IMR-90 (cell line): Measurements from ENCODE around the gene ASB6. TPM values are rescaled to one million over a fixed set of nuclear protein-coding genes. Genes with fewer than 3 reads are reported as not detected.
A peak's percentile ranks its signal among the peaks of the same experiment; 100 is the strongest.

Source experiments
- ATAC-seq: fragments of 200-7000 bp; cut with Tn5 transposase; 2 replicates; pipeline ENCODE4 v1.9.1; 2020; ENCODE audit warnings: low read depth, mild to moderate bottlenecking, moderate library complexity
- BruUV-seq: library from RNA; stranded (reverse); fragments of 400-500 nt; replicated peaks from 2 replicates; lab custom pipeline; 2021; lab: Mats Ljungman, UMichigan
- CTCF ChIA-PET: fragments of 300-600 bp; formaldehyde crosslinking; extraction: SDS; loops from one replicate; lab custom pipeline; 2021; ENCODE audit warnings: antibody characterized with exemption; lab: Yijun Ruan, JAX
- POLR2A ChIA-PET: fragments of 300-600 bp; sonication (Branson Sonifier 250); formaldehyde crosslinking; loops from one replicate; lab custom pipeline; 2022; ENCODE audit warnings: antibody characterized with exemption; ENCODE audit not compliant: unreplicated experiment; lab: Charles Lee
- DNase-seq: peaks from one replicate; pipeline ENCODE4 v3.0.0; 2013
- H2AFZ ChIP-seq: replicated peaks from 2 replicates; pipeline ENCODE3; 2013; ENCODE audit warnings: low read length, mild to moderate bottlenecking; ENCODE audit not compliant: poor library complexity
- H2AK5ac ChIP-seq: 2 replicates; pipeline ENCODE4 v1.6.1; 2013; ENCODE audit warnings: low read depth, low read length, inconsistent platforms
- H2AK9ac ChIP-seq: replicated peaks from 2 replicates; pipeline ENCODE3; 2013; ENCODE audit warnings: mild to moderate bottlenecking, low read depth, low read length, moderate library complexity; ENCODE audit not compliant: poor library complexity
- H2BK120ac ChIP-seq: 2 replicates; pipeline ENCODE4 v1.6.1; 2013; ENCODE audit warnings: low read depth, low read length, inconsistent platforms
- H2BK15ac ChIP-seq: 3 replicates; pipeline ENCODE4 v1.6.1; 2013; ENCODE audit warnings: low read depth, low read length, inconsistent platforms
- H2BK20ac ChIP-seq: 2 replicates; pipeline ENCODE4 v1.6.1; 2013; ENCODE audit warnings: low read depth, mild to moderate bottlenecking, inconsistent platforms, low read length, moderate library complexity
- H2BK5ac ChIP-seq: 2 replicates; pipeline ENCODE4 v1.6.1; 2013; ENCODE audit warnings: mild to moderate bottlenecking, low read depth, low read length, inconsistent platforms; ENCODE audit not compliant: poor library complexity, severe bottlenecking
- H3K14ac ChIP-seq: replicated peaks from 2 replicates; pipeline ENCODE4 v1.6.1; 2013; ENCODE audit warnings: low read depth, low read length, inconsistent platforms
- H3K18ac ChIP-seq: 2 replicates; pipeline ENCODE4 v1.6.1; 2013; ENCODE audit warnings: low read depth, low read length, control low read depth
- H3K23ac ChIP-seq: 2 replicates; pipeline ENCODE4 v1.6.1; 2013; ENCODE audit warnings: low read depth, low read length, inconsistent platforms
- H3K27ac ChIP-seq: 2 replicates; pipeline ENCODE4 v1.5.1; 2013; ENCODE audit warnings: mild to moderate bottlenecking, control low read depth, low read length; ENCODE audit not compliant: insufficient read depth
- H3K27me3 ChIP-seq: 2 replicates; pipeline ENCODE4 v1.6.1; 2013; ENCODE audit warnings: low read length; ENCODE audit not compliant: control insufficient read depth, insufficient read depth
- H3K36me3 ChIP-seq: 2 replicates; pipeline ENCODE4 v1.6.1; 2013; ENCODE audit warnings: low read length, mixed read lengths; ENCODE audit not compliant: control insufficient read depth, insufficient read depth
- H3K4ac ChIP-seq: 2 replicates; pipeline ENCODE4 v1.6.1; 2013; ENCODE audit warnings: low read depth, low read length, inconsistent platforms
- H3K4me1 ChIP-seq: 2 replicates; pipeline ENCODE4 v1.6.1; 2013; ENCODE audit warnings: low read length, mixed read lengths; ENCODE audit not compliant: control insufficient read depth, insufficient read depth
- H3K4me2 ChIP-seq: 2 replicates; pipeline ENCODE4 v1.6.1; 2013; ENCODE audit warnings: low read depth, mild to moderate bottlenecking, control low read depth, low read length, moderate library complexity
- H3K4me3 ChIP-seq: 2 replicates; pipeline ENCODE4 v1.5.1; 2013; ENCODE audit warnings: low read depth, mild to moderate bottlenecking, control low read depth, low read length, moderate library complexity; ENCODE audit not compliant: insufficient read depth
- H3K56ac ChIP-seq: 2 replicates; pipeline ENCODE4 v1.6.1; 2013; ENCODE audit warnings: low read length, inconsistent platforms; ENCODE audit not compliant: insufficient read depth; ENCODE audit errors: extremely low read depth
- H3K79me1 ChIP-seq, 2 experiments: 2 replicates each; pipeline ENCODE4 v1.6.1; 2013; ENCODE audit warnings: low read length in 2 of 2, inconsistent platforms in 1 of 2, low read depth in 1 of 2
- H3K9ac ChIP-seq: 2 replicates; pipeline ENCODE4 v1.6.1; 2013; ENCODE audit warnings: low read depth, low read length, control low read depth
- H3K9me1 ChIP-seq: 2 replicates; pipeline ENCODE4 v1.6.1; 2013; ENCODE audit warnings: low read length, inconsistent platforms; ENCODE audit not compliant: insufficient read depth
- H3K9me3 ChIP-seq: 2 replicates; pipeline ENCODE4 v1.6.1; 2013; ENCODE audit warnings: low read length; ENCODE audit not compliant: control insufficient read depth, insufficient read depth
- H4K20me1 ChIP-seq: 2 replicates; pipeline ENCODE4 v1.6.1; 2013; ENCODE audit warnings: low read length, inconsistent platforms; ENCODE audit not compliant: insufficient read depth
- H4K5ac ChIP-seq: 2 replicates; pipeline ENCODE4 v1.6.1; 2013; ENCODE audit warnings: mild to moderate bottlenecking, low read depth, low read length, control low read depth
- H4K8ac ChIP-seq, 2 experiments: 2 replicates each; pipeline ENCODE4 v1.6.1; 2013; ENCODE audit warnings: low read depth in 2 of 2, low read length in 2 of 2, control low read depth in 1 of 2, inconsistent platforms in 1 of 2
- H4K91ac ChIP-seq: 2 replicates; pipeline ENCODE4 v1.6.1; 2013; ENCODE audit warnings: low read depth, low read length, inconsistent platforms; ENCODE audit not compliant: insufficient read depth
- BHLHE40 ChIP-seq: fragments of 150-350 bp; IDR thresholded peaks from 2 replicates; pipeline ENCODE4 v1.6.1; 2016; ENCODE audit warnings: mild to moderate bottlenecking, low read depth, low read length
- CHD1 ChIP-seq: IDR thresholded peaks from 2 replicates; pipeline ENCODE4 v1.6.1; 2012; ENCODE audit warnings: low read depth, low read length, improper control_type of control experiment
- FOS ChIP-seq: fragments of 150-350 bp; IDR thresholded peaks from 2 replicates; pipeline ENCODE4 v1.6.1; 2016; ENCODE audit warnings: low read depth, low read length
- MAFK ChIP-seq: IDR thresholded peaks from 2 replicates; pipeline ENCODE4 v1.6.1; 2012; ENCODE audit warnings: low read depth, low read length, improper control_type of control experiment
- MAZ ChIP-seq: IDR thresholded peaks from 2 replicates; pipeline ENCODE4 v1.6.1; 2012; ENCODE audit warnings: low read depth, mild to moderate bottlenecking, low read length, improper control_type of control experiment, moderate library complexity, borderline replicate concordance
- MXI1 ChIP-seq: IDR thresholded peaks from 2 replicates; pipeline ENCODE4 v1.6.1; 2012; ENCODE audit warnings: low read depth, mild to moderate bottlenecking, low read length, moderate library complexity, borderline replicate concordance
- POLR2A ChIP-seq: IDR thresholded peaks from 2 replicates; pipeline ENCODE4 v1.6.1; 2012; ENCODE audit warnings: mild to moderate bottlenecking, low read depth, low read length
- RAD21 ChIP-seq: IDR thresholded peaks from 2 replicates; pipeline ENCODE4 v1.6.1; 2012; ENCODE audit warnings: low read length, improper control_type of control experiment
- RFX5 ChIP-seq: IDR thresholded peaks from 2 replicates; pipeline ENCODE4 v1.8.0; 2012; ENCODE audit warnings: low read depth, mild to moderate bottlenecking, low read length, moderate library complexity
- SMC3 ChIP-seq: fragments of 150-350 bp; IDR thresholded peaks from 2 replicates; pipeline ENCODE4 v1.6.1; 2016; ENCODE audit warnings: low read depth, mild to moderate bottlenecking, antibody characterized with exemption, low read length, moderate library complexity
- WGBS, 2 experiments: methylation state at CpG; one replicate each; pipeline versions ENCODE4 v1.1.5 to v1.1.7; 2013; ENCODE audit warnings: missing lambda C conversion rate in 2 of 2; ENCODE audit not compliant: insufficient read length in 1 of 2; ENCODE audit errors: extremely low coverage in 2 of 2; 5-methylcytosine and 5-hydroxymethylcytosine counted together
- dilution Hi-C: fragments of 300-500 bp; cut with HindIII; formaldehyde crosslinking; loops from one replicate; pipeline ENCODE4 v1.14.3; 2018; ENCODE audit warnings: low sequenced_read_pairs; ENCODE audit not compliant: unreplicated experiment
- in situ Hi-C: fragments of 300-500 bp; cut with MboI; formaldehyde crosslinking; loops from 3 replicates; pipeline ENCODE4 v1.14.3; 2019; ENCODE audit warnings: low sequenced_read_pairs, inconsistent platforms, mixed read lengths
- intact Hi-C: fragments of 100-400 bp; cut with micrococcal nuclease; formaldehyde crosslinking; loops from 2 replicates; pipeline ENCODE4 v1.10.0; 2022
- polyA plus RNA-seq, 3 experiments: library from polyadenylated mRNA; depleted of rRNA; stranded (reverse); fragments of >200 nt; gene quantifications; 2 replicates each; pipeline ENCODE4 v1.2.3, GENCODE V29; 2012; ENCODE audit warnings: low replicate concordance in 1 of 3
- total RNA-seq: library from RNA; depleted of rRNA; stranded (reverse); fragments of >200 nt; gene quantifications from 2 replicates; pipeline ENCODE4 v1.2.3, GENCODE V29; 2012
- TF ChIP-seq, protein P1 (sequence below): conservative IDR thresholded peaks from 2 replicates; pipeline ENCODE4 v1.5.1; 2012; ENCODE audit warnings: mild to moderate bottlenecking, low read depth, low read length, improper control_type of control experiment

Gene ASB6
- total and polyA plus RNA-seq, 2 of the 4 experiments (the other 2 are of a cell fraction), result 9.7 to 28.9 TPM

DNA sequence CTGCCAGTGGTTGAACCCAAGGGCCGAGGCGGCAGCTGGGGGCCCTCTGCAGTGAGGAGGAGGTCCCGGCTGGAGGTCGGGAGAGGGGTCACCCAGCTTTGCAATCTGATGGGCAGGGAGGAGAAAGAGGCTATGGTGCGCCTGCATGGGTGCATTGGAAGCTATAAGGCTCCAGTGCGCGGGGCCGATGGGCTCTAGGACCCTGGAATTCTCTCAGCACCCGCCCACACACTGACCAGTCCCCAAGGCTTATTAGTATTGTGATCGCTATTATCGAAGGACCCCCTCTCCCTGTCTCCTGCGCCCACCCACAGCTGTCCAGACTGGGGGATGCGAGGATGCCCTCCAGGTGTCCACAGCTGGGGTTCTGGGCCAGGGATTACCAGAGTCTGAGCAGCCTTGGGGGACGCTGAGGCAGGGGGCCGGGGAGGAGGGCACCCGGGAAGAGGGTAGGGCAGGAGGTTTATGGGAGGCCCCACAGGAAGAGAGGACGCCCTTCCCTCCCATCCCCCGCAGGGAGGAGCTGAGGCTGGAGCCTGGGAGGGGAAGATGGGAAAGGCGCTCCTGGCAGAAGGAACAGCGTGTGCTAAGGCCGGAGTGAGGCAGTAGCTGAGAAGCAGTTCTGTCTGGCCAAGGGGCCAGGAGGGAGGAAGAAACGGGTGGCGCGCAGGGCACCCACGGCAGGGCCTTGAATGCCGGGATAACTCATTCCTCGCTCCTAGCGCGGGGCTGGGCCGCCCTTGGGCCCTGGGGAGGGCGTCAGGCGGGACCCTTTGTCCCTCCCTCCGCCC, 45.2 kb downstream of the ASB6 start:
- dilution Hi-C loops, result no loop called here

More for the DNA sequence above, 45.2 kb downstream of the ASB6 start:
- Histone ChIP-seq H2AK9ac (peak overlapping the region; percentile 99), H4K20me1 (no peaks in the 10 kb centered on the region), H3K9me1 (peaks cover 14% of the 10 kb centered on the region), H3K9me3 (no peaks in the 10 kb centered on the region), H3K14ac (peak overlapping the region; percentile 98), H3K79me1 (peaks cover 5 to 11% of the 10 kb centered on the region in 2 experiments; a peak in 3 of 4 replicates), H3K4ac (peak overlapping the region; percentile 87), H4K5ac (peak overlapping the region; percentile 81), H2BK20ac (peak overlapping the region; percentile 66), H2BK15ac (peak overlapping the region; percentile 27; the same call in 2 of the 3 replicates), H3K4me2 (peak overlapping the region; percentile 81), H3K4me3 (peak overlapping the region; percentile 45), H3K4me1 (peaks cover 20% of the 10 kb centered on the region), H4K8ac (peak overlapping the region; percentile 92 to 95), H3K27me3 (no peaks in the 10 kb centered on the region), H3K56ac (peak overlapping the region; percentile 81), H3K23ac (peak overlapping the region; percentile 58), H3K18ac (peak overlapping the region; percentile 86), H4K91ac (peak overlapping the region; percentile 99), H3K36me3 (no peaks in the 10 kb centered on the region), H2BK120ac (peak overlapping the region; percentile 94), H2AK5ac (peak overlapping the region; percentile 91), H2AFZ (peak overlapping the region; percentile 97), H3K9ac (peak overlapping the region; percentile 73), H2BK5ac (peak overlapping the region; percentile 70), H3K27ac (peak overlapping the region; percentile 67)
- BruUV-seq, result no TSS peak
- TF ChIP-seq RAD21, result 0 out of 2 replicates have a peak, but pooled peaks have one; percentile 3
- no peak for TF ChIP-seq FOS
- TF ChIP-seq RFX5, result no peak
- peak; percentile 36; the same call in 1 of the 2 replicates for TF ChIP-seq POLR2A
- TF ChIP-seq MAFK, result no peak
- no peak for TF ChIP-seq MAZ
- TF ChIP-seq, protein P1, sequence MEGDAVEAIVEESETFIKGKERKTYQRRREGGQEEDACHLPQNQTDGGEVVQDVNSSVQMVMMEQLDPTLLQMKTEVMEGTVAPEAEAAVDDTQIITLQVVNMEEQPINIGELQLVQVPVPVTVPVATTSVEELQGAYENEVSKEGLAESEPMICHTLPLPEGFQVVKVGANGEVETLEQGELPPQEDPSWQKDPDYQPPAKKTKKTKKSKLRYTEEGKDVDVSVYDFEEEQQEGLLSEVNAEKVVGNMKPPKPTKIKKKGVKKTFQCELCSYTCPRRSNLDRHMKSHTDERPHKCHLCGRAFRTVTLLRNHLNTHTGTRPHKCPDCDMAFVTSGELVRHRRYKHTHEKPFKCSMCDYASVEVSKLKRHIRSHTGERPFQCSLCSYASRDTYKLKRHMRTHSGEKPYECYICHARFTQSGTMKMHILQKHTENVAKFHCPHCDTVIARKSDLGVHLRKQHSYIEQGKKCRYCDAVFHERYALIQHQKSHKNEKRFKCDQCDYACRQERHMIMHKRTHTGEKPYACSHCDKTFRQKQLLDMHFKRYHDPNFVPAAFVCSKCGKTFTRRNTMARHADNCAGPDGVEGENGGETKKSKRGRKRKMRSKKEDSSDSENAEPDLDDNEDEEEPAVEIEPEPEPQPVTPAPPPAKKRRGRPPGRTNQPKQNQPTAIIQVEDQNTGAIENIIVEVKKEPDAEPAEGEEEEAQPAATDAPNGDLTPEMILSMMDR, result no peak
- no peak for TF ChIP-seq MXI1
- TF ChIP-seq BHLHE40, result no peak
- TF ChIP-seq CHD1, result no peak
- TF ChIP-seq SMC3, result no peak
- POLR2A ChIA-PET, result interaction anchor here (0.5 to 1.1 kb wide), 6 partner anchors 101 to 472 kb away, joined by 3 to 27 read pairs (median 4); no protein-coding TSS in a partner anchor
- DNase-seq (peak; percentile 73), ATAC-seq (peak; percentile 86)
- in situ Hi-C loops, result no loop called here
- intact Hi-C loops, result no loop called here
- no CpG with 5 or more reads among the region's 33 CpGs for WGBS, 2 experiments
- CTCF ChIA-PET, result interaction anchor here (0.6 to 1.1 kb wide), 3 partner anchors 47 to 468 kb away, joined by 4 read pairs; no protein-coding TSS in a partner anchor
